ENCODE results near the gene EBF3.

Gene EBF3

GRCh38 chr10:129970465-129971364, 6.6 kb upstream of the EBF3 start:
- no peak for DNase-seq (ENCODE audit: low read depth)

DNA sequence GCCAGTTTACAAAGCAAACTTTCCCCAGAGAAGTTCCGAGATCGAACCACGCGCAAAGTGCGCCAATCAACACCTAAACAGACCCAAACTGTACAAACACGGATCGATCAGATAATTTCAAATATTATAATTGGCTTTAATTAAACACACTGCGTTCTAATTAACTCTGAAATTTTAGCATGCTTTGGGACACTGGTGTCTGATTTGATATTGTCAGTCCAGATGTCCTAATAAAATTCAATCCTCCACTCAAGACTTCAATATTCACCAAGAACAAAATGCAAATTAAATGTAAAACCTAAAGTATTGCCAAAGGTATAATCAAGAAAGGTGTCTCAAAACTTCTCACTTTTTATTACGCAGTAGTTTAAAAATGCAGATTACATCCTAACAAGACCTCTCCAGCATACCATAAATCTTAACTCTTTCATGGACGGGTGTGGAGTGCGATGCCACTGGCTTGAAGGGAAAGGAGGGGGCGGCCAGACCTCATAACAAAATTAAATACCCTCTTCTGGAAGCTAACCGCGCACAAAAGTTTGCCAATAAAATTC, 5.9 kb upstream of the EBF3 start:
- DNase-seq (ENCODE audit: low read depth), result no peak

DNA sequence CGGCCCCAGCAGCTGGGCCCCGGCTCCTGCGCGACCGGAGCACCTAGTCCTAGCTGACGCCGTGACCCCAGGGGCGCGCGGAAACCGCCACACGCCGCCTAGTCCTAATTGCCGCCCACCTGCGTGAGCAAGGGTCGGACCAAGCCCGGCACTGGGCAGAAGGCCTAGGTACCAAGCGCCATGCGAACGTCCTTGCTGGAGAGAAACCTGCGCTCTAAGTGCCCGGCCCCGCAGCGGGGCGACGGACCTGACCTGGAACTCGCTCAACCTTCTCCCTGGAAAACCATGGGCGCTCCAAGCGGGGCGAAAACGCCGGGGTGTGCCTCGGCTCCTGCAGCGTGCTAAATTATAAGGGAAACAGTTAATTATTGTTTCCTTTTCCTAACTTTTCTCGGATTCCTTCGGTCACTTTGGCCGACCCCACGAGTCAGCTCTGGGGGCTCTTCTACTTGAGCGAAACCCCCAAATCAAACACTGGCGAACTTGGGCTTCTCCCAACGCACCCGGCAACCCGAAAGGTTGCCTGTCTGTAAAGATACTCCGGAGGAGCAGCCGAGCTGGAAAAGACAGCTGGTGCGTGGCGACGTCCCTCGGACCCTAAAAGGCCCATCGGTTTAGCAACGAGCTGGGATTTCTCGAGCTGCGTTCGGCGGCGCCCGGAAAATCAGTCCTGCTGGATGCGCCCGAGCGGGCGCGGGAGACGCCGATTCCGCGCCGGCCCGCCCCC, 5.3 kb upstream of the EBF3 start:
- DNase-seq (ENCODE audit: low read depth), result no peak

DNA sequence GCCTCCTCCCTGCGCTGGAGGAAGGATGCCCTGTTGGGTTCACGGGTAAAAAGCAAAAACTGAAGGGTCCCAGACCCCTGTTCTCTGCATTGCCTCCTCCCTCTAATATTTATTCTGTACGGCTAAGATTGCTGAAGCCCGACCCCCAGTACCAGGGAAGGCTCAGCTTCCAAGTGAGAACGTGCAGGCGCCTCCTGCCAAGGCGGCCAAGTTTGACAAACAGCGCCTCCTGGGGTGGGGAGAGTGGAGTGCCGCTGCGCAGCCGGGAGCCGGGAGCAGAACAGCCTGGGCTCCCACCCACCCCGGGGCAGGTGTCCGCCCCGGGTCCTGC, 4.7 kb upstream of the EBF3 start:
- DNase-seq (ENCODE audit: low read depth), result no peak

- DNase-seq (ENCODE audit: low read depth), result no peak
Measured at GRCh38 chr10:129968020-129968852, 4.2 kb upstream of the EBF3 start.

DNA sequence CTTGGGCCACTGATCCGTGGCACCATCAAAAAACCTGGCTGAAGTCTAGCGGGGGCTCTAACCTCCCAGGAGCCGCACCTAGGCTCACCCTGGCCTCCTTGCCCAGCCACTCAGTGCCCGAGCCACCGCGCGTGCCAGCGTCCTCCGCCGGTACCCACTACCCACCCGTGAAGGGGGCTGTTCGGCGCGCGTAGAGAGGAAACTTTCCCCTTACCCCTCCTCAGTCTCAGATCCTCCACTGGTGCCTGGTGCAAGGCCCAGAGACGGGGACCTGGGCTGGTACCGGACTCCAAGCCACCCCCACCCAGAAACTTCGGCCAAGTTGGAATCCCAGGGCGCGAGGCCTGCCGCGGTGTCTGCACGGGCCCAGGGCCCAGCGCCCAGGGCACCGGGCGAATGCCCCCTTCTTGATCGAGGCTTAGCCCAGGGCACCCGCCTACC, 3.5 kb upstream of the EBF3 start:
- no peak for DNase-seq (ENCODE audit: low read depth)

DNA sequence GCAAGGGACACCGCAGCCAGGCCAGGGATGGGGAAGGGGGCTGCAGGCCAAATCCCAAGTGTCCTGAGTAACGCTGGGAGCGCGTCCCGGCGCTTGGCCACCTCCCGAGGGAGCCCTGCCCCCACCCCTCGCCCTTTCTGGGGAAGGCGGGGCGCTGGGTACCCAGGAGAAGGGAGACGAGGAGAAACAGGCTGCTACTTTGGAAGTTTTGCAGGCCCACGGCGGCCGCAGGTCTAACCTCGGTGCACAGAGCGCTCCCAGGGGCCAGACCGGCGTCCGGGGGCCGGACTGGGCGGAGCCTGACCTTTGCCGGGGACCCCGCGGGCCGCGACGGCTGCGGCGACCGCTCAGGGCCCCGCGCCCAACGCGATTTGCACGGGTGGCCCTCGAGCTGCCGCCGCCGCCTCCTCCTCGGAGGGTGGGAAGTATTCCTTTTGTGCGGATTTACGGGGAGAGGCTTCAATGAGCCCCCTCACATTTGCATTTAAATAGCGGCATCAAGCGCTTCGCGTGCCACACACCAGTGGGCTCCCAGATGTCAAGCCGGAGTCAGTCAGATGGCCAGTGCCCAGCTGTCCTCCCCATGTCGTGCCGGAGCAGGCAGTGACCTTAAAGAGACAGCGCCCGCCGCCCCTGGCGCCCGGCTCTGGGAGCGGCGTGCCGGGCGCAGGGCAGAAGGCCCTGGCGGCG, 3.0 kb upstream of the EBF3 start:
- no peak for DNase-seq (ENCODE audit: low read depth)

- no peak for DNase-seq (ENCODE audit: low read depth)
Measured at GRCh38 chr10:129966370-129966888, 2.4 kb upstream of the EBF3 start.

DNA sequence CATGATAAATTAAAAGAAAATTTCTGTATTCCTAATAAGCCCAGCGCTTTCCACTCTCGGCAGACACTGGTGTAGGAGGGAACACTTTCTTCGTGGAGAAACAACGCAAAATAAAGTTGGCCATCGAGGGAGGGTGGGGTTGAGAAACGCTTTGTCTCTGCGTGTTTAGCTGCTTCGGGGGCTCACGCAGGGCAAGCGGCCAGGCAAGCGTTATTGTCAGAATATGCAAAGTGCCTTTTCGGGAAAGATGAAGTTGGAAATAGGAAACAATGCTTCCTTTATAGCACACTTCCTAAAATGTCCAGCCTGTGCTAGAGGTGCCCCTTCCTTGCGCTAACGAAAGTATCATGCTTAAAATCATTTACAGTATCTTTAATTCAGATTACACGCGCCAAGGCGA, 1.9 kb upstream of the EBF3 start:
- no peak for DNase-seq (ENCODE audit: low read depth)

GRCh38 chr10:129965425-129965808, 1.3 kb upstream of the EBF3 start:
- DNase-seq (ENCODE audit: low read depth), result no peak

DNA sequence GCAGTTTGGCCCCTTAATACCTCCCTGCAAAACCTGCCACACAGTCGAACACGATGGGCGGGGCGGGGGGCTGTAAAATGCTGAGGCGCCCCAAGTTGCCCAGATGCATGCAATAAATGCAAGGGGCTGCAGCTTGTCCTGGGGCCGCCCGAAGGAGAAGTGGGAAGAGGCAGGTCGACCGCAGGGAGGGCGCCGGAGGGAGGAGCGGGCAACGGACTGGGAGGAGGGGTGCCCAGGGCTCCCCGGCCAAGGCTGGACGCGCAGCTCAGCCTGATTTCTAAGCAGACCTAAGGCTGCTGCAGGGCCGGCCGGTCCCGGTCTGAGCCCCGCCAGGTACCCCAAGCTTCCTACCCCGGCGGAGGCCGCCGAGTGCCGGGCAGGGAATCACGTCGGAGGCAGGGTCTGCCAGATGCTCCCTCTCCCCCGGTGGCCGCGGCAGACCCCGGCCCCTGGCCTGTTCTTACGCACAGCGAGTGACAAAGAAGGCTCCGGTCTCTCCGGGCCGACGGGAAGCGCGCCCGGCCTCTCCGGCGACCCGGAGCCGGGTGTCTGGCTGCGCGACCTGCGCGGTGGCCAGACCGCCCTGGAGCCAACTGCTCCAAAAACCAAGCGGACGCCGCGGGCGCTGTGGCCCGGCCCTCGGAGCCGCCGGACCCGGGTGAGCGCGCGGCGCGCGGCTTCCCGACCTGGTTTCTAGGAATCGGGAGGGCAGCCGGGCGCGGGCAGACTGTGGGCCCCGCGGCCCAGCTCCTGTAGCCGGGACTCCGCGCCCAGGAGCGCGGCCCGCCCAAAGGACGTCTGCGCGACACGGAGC, 744 bp upstream of the EBF3 start:
- DNase-seq (ENCODE audit: low read depth), result no peak

- no peak for DNase-seq (ENCODE audit: low read depth)
Measured at GRCh38 chr10:129962872-129963640, 1.0 kb downstream of the EBF3 start.

- DNase-seq (ENCODE audit: low read depth), result no peak
Measured at GRCh38 chr10:129962031-129962871, 1.8 kb downstream of the EBF3 start.

DNA sequence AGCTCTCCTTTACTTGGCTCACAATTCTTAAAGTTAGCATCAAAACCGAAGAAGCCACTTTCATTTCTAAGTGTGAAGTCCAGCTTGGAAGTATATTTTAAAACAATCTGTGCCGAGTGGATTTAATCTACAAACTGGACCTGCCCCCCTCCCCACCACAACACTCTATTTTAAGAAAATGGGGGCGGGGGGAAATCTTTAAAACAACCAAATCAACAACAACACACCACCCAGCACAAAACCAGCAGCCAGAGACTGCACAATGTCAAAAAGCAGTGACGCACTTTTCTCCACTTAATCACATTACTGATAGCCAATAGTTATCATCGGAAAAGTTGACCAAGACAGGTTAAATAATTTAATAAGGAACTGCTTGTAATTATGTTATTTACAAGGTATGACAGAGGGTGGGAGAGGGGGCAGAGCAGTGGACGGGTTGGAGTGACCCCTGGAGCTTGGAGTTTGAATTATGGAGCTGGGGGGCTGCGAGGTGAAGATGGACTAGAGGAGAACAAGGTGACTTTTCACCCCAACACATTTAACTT, 2.8 kb downstream of the EBF3 start:
- DNase-seq (ENCODE audit: low read depth), result no peak

GRCh38 chr10:129960481-129961156, 3.5 kb downstream of the EBF3 start:
- DNase-seq (ENCODE audit: low read depth), result no peak

- DNase-seq (ENCODE audit: low read depth), result no peak
Measured at GRCh38 chr10:129959544-129960480, 4.3 kb downstream of the EBF3 start.
